Bone marrow (tissue), 2 donors: ENCODE results near the gene ZNF653.
"Not testable (repeated sequence)": the region's sequence is repeated elsewhere in the genome, so short reads cannot be mapped to it uniquely, and the experiment has no call there.

ENCODE experiments used
- DNase-seq, 2 donors: peaks; one replicate each; lab custom pipeline; 2025; lab: John Stamatoyannopoulos, UW

ZNF653 gene

DNA sequence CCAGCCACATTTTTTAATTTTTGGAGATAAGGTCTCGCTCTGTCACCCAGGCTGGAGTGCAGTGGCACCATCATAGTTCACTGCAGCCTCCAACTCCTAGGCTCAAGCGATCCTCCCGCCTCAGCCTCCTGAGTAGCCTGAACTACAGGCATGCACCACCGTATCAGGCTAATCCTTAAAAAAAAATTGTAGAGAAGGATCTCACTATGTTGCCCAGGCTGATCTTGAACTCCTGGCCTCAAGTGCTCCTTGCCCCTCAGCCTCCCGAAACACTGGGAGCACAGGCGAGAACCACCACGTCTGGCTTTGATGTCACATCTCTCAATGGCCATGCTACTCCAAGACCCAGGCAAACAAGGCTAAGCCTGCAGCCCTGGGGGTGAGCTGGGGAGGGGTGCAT, 49.0 kb downstream of the ZNF653 start:
- no peak for DNase-seq

GRCh38 chr19:11455233-11455554, 50.4 kb downstream of the ZNF653 start:
- DNase-seq = not testable (repeated sequence)

DNA sequence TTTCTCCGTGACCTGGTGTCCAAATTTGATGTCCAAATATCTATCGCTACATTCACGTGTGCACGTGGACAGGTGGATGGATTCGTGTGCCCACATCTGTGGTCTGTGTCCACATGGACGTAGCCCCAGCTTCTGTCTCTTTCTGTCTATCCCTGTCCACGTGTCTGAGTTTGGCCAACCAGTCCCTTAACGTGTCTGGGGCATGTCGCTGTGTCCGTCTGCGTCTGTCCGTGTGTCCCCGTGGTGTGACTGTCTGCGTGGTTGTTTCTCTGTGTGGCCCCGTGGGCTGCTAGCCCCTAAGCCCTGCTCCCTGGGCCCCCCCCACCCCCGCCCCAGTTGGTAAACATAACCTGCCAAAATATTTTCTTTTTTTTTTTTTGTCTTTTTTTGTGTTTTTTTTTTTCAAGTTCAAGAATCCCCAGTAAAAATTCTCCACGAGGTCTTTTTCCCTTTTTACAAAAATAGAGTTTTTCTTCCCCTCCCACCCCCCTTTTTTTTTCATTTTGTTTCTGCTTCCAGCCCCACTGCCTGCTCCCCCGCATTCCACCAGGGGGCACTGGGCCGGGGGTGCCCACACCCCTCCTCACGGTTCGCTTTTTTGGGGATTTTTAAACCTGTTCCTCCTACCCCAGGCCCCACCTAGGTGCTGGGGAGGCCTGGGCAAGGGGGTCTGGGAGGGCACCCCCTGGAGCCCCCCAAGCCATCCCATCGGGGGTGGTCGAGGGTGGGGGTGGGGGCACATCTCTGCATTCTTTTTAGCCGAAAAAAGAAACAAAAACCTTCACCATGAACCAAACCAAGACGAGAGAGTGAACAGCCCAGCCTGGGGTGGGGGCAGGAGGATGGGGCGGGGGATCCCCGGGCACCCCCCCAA, 51.9 kb downstream of the ZNF653 start:
- DNase-seq = no peak

DNA sequence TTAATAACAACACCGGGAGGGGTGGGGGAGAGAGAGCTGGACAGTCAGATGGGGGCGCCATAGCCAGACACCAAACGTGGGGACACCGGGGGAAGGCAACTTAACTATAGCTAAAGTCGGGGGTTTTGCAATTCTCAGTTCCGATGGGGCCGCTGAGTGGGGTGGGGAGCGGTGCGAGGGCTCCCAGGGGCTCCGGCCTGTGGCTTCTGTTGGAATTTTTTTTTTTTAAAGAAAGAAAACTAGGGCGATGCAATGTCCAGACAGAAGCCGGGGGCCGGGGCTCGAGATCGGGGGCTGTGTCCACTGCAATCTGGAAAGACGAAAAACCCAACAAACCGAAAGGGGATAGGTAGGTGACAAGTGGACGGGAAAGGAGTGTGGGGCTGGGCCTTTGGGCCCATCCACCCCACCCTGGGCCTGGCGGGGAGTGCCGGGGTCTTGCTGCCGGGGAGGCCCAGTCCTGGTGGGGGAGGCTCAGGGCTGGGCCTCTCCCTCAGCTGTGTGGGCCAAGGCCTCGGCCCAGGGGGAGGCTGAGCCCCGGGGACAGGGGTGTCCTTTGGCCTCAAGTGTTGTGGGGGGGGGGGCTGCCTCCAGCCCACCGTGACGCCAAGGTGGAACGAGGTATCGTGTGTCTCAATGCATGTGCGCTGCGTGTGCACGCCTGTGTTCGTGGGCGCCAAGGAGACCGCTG, 52.9 kb downstream of the ZNF653 start:
- DNase-seq = no peak

- no peak for DNase-seq
These were observed 53.6 kb downstream of the ZNF653 start for GRCh38 chr19:11451871-11452619.

DNA sequence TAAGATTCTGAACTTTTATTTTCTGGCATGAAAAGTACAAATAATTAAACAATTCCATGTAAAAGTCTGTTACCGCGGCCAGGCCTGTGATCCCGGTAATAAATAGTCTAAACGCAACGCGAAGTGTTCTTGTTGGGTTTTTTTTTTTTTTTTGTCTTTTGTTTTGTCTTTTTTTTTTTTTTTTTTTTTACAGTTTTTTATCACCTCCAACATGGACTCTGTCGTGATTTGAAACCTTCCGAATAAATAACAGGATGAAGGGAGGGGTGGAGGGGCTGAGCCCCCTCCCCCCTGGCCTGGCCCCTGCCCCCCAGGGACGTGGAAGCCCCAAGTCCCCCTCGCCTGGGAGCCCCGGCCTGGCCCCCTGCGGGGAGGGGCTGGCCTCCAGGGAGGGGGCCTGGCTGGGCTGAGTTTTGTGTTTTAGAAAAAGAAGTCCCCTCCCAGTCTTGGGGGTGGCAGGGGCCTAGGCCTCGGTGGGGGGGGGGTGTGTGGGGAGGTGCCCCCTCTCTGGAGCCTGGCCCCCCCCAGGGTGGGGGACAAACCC, 54.2 kb downstream of the ZNF653 start:
- no peak for DNase-seq

DNA sequence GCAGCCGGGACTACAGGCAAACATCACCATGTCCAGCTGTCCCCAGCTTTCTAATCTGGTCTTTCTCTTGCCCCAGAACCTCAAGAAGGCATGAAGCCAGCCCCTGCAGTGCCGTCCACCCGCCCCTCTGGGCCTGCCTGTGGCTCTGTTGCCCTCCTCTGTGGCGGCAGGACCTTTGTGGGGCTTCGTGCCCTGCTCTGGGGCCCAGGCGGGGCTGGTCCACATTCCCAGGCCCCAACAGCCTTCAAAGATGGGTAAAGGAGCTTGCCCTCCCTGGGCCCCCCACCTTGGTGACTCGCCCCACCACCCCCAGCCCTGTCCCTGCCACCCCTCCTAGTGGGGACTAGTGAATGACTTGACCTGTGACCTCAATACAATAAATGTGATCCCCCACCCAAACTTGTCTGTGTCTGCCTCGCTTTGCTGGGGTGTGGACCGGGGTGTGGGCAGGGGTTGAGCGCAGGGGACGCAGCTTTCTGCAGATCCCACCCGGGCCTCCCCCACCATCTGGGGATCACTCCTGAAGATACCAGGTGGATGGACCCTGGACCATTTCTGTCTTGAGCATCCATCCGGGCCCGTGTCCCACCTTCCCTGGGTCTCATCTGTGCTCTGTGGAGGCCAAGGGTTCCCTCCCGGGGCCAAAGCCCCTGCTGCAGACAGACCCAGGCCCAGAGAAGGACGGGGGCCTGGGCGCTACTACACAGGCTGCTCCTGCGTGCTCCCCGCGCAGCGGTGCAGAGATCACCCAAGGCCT, 54.9 kb downstream of the ZNF653 start:
- no peak for DNase-seq

DNA sequence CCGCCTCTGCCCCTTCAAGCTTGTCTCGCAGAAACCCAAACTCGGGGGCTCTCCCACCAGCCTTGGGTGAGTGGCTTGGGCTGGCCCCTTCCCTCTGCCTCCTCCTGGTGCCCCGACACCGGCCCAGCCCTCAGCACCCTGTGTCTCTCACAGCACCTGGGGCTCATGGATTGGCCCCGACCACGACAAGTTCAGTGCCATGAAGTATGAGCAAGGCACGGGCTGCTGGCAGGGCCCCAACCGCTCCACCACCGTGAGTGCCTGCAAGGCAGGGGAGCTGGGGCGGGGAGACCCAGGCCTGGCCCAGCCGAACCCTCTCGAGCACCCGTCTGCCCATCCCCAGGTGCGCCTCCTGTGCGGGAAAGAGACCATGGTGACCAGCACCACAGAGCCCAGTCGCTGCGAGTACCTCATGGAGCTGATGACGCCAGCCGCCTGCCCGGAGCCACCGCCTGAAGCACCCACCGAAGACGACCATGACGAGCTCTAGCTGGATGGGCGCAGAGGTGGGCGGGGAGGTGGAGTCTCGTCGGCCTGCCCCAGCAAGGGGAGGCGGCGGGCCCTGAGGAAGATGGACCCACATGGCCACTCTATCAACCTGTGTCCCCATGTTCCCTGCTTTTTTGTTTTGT, 56.6 kb downstream of the ZNF653 start:
- DNase-seq = no peak

GRCh38 chr19:11448410-11448809, 57.2 kb downstream of the ZNF653 start:
- no peak for DNase-seq

DNA sequence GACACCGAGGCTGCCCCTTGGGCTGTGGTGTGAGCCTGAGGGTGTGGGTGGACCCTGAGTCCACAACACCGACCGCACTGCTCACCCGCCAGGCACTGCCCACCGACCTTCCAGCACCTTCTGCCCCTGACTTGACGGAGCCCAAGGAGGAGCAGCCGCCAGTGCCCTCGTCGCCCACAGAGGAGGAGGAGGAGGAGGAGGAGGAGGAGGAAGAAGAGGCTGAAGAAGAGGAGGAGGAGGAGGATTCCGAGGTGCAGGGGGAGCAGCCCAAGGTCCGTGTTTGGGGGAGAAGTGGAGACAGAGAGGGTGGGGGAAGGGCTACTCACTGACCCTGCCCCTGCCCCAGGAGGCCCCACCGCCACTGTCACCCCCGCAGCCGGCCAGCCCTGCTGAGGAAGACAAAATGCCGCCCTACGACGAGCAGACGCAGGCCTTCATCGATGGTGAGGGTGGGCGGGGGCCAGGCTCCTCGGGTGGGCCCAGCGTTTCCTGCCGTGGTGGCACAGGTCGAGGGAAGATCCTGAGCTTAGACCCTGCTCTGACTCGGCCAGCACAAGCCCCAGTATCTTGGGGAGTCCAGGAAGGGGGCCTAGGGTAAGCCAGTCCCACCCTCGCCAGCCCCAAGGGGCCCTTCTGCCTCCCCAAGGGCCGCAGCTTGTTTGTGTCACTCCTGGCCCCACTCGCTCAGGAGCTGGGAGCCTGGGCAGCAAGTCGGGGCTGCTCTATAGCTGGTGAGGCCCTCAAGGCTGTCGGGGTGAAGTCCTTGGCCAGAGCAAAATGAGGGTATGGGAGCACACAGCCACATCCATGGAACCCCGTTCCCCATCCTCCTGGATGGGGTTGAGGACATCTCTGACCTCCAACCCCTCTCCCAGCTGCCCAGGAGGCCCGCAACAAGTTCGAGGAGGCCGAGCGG, 58.0 kb downstream of the ZNF653 start:
- no peak for DNase-seq

- DNase-seq = peak in 1 of 2 donors; percentile 2
These were observed 58.9 kb downstream of the ZNF653 start for GRCh38 chr19:11446652-11447301.

- no peak for DNase-seq
These were observed 59.4 kb downstream of the ZNF653 start for GRCh38 chr19:11446271-11446651.

GRCh38 chr19:11445141-11445540, 60.5 kb downstream of the ZNF653 start:
- no peak for DNase-seq

DNA sequence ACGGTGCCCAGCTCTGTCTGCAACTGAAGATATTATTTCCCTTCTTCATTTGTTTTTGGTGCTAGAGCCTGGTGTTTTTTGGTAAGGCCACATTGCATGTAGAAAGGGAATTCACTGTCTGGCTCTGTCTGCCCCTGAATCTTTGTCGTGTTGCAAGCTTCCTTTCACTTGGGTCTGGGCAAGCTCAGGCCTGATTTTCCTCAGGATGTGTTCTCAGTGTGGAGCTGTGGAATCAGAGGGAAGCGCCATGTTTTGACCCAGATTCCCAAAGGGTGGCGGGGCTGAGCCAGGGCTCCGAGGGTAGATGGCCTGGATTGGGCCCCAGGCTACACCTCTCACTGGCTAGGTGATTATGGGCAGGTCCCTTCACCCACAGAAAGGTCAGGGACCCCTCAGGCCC, 61.6 kb downstream of the ZNF653 start:
- no peak for DNase-seq

DNA sequence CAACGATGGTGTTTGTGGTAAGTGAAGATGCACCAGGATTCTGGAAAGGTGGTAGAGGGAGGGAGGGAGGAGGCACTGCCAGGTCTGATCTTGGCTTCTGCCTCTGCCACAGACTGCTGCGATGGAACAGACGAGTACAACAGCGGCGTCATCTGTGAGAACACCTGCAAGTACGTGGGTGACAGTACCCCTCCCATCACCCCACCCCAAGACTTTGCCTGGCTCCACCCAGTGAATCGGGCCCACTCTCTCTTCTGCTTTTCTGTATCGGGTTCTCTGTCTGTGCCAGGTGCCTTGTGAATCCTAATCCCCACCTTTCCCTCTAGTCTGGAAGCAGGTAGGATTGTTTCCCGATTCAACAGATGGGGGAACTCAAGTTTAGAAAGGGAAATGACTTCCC, 67.7 kb downstream of the ZNF653 start:
- no peak for DNase-seq

DNA sequence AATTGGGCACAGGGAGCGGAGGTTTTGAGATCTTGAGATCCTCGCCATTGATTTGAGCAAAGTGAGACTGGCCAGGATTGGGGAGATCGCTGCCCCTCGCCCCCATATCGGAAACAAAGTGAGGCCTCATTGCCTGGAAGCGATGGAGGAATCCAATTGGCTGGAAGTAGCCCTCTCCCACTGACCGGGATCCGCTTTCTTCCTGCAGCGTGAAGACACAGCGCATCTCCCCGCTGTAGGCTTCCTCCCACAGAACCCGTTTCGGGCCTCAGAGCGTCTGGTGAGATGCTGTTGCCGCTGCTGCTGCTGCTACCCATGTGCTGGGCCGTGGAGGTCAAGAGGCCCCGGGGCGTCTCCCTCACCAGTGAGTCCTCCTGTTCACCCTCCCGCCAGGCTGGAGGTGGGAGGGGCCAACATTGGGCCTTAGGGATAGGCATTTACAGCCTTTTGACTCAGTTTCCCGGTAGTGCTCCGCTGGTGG, 69.8 kb downstream of the ZNF653 start:
- no peak for DNase-seq

DNA sequence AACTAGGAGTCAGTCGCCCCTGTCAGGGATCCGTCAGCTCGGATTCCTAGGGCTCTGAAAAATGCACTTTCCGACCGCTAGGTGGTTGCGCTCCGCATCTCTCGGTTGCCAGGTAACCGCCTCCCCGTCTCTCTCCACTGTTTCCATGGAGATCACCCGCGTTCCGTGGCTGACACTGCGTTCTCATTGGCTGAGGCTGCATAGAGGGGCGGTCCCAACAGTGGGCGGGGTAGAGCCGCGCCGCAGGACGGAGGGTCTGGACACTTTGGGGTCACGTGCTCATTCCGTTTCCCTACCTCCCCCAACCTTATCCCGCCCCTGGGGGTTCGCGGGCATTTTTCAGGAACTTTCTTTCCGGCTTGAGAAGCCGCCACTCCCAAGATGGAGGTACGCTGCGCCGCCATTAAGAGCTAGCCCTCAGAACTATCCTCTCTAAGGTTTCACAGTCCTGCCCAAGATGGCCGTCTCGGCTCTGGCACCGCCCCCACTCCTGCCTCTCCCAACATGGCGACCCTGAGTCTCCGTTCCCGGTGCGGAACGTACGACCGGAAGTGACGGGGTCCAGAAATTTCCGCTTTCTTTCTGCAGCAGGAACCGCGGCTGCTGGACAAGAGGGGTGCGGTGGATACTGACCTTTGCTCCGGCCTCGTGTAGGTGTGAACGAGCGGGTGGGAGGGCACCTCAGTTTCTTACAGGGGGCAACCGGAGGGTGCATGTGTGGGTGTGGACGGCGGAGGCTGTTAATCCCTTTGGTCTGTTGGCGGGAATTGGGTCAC, 70.4 kb downstream of the ZNF653 start, which contains the start of the genes ODAD3 and PRKCSH:
Gene ODAD3, minus strand, starts transcription at position 65 of the 776 bp plus-strand sequence. CDS start 105 bp downstream, outside the sequence.
Gene PRKCSH, plus strand, starts transcription at position 579 of the 776 bp plus-strand sequence. CDS start 483 bp downstream, outside the sequence.
- DNase-seq = peak; percentile 99

DNA sequence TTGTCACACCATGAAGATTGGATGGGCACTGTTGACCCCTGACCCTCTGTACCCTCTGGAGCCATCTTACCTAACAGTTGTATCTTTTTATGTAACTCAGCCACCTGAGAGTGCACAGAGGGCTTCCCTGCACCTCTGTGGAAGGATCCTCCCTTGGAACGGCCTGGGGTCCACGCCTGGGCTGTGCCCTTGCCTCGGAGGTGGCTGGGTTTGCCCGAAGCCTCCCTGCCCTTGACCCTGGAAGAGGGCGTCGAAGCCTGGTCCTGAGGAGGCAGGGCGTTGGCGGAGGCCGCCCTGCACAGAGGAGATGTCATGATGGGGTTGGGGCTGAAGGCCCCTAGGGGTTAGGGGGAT, 71.0 kb downstream of the ZNF653 start:
- DNase-seq = no peak

DNA sequence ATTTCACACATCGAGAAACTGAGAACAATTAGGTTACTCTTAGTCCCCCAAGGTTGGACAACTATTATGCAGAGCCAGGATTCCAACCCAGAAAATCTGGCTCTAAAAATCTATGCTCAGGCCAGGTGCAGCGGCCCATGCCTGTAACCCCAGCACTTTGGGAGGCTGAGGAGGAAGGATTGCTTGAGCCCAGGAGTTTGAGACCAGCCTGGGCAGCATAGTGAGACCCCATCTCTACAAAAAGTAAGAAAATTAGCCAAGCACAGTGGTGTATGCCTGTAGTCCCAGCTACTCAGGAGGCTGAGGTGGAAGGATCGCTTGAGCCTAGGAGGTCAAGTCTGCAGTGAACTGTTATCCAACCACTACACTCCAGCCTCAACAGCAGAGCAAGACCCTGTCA, 72.1 kb downstream of the ZNF653 start:
- not testable (repeated sequence) for DNase-seq
